Activated CD4-positive, alpha-beta T cell treated with anti-CD3 and anti-CD28 coated beads, Interleukin-2, amount 50 U/mL, for 48 hours (primary cell): ENCODE data around the gene CDH23.

Experiments used
- DNase-seq, 2 experiments: peaks; one replicate each; pipeline ENCODE4 v3.0.0-alpha.2; 2020

The CDH23 gene

GRCh38 chr10:71735709-71736569 lies 339.2 kb downstream of the CDH23 start:
- peak; percentile 63 to 71 for DNase-seq

- DNase-seq = no peak
Observed at GRCh38 chr10:71736570-71736952, 339.8 kb downstream of the CDH23 start.

GRCh38 chr10:71737001-71737833 lies 340.5 kb downstream of the CDH23 start:
- peak in 1 of 2 experiments; percentile 67 for DNase-seq

- DNase-seq = no peak
Observed at GRCh38 chr10:71737834-71738197, 341.1 kb downstream of the CDH23 start.

- DNase-seq = no peak
Observed at GRCh38 chr10:71739358-71739900, 342.7 kb downstream of the CDH23 start.

GRCh38 chr10:71740069-71740653 lies 343.4 kb downstream of the CDH23 start:
- DNase-seq = no peak

GRCh38 chr10:71741029-71741428 lies 344.3 kb downstream of the CDH23 start:
- no peak for DNase-seq

- DNase-seq = no peak
Observed at GRCh38 chr10:71741671-71742070, 345.0 kb downstream of the CDH23 start.

- peak in 1 of 2 experiments; percentile 35 for DNase-seq
Observed at GRCh38 chr10:71742301-71743088, 345.8 kb downstream of the CDH23 start.

- DNase-seq = no peak
Observed at GRCh38 chr10:71743089-71743838, 346.5 kb downstream of the CDH23 start.

GRCh38 chr10:71743866-71744265 lies 347.1 kb downstream of the CDH23 start:
- DNase-seq = no peak

GRCh38 chr10:71744897-71745663 lies 348.4 kb downstream of the CDH23 start:
- no peak for DNase-seq

- DNase-seq = no peak
Observed at GRCh38 chr10:71745664-71746250, 349.0 kb downstream of the CDH23 start.

GRCh38 chr10:71746344-71747037 lies 349.8 kb downstream of the CDH23 start:
- peak in 1 of 2 experiments; percentile 64 for DNase-seq

- no peak for DNase-seq
Observed at GRCh38 chr10:71747039-71747531, 350.4 kb downstream of the CDH23 start.

- DNase-seq = no peak
Observed at GRCh38 chr10:71747551-71748523, 351.1 kb downstream of the CDH23 start.

- peak; percentile 79 to 85 for DNase-seq
Observed at GRCh38 chr10:71748671-71749191, 352.0 kb downstream of the CDH23 start.

- no peak for DNase-seq
Observed at GRCh38 chr10:71749396-71749795, 352.7 kb downstream of the CDH23 start.
